Activated CD8-positive, alpha-beta memory T cell treated with anti-CD3 and anti-CD28 coated beads, Interleukin-2, amount 10 ng/mL, durations not matched to agents 7 days and 5 days (primary cell): ENCODE measurements around the gene CCNE1. TPM values are rescaled to one million over a fixed set of nuclear protein-coding genes. Genes with fewer than 3 reads are reported as not detected.
"Not testable (repeated sequence)": the region's sequence is repeated elsewhere in the genome, so short reads cannot be mapped to it uniquely, and the experiment has no call there.

Experiments
- ATAC-seq: fragments of 150-1000 bp; cut with Tn5 transposase; one replicate; pipeline ENCODE4 v1.10.0; 2021; ENCODE audit warnings: moderate library complexity
- CTCF ChIA-PET: fragments of 350-600 bp; sonication (Branson Sonifier 250); formaldehyde crosslinking; loops from one replicate; lab custom pipeline; 2021; ENCODE audit warnings: antibody characterized with exemption; lab: Charles Lee
- DNase-seq: peaks from one replicate; pipeline ENCODE4 v3.0.0-alpha.2; 2020
- H3K27ac Mint-ChIP-seq: one replicate; pipeline ENCODE4 v1.8.0; 2021; ENCODE audit warnings: mild to moderate bottlenecking, mixed read lengths
- H3K27me3 Mint-ChIP-seq: one replicate; pipeline ENCODE4 v1.8.0; 2021; ENCODE audit warnings: mixed read lengths
- H3K36me3 Mint-ChIP-seq: one replicate; pipeline ENCODE4 v1.8.0; 2021; ENCODE audit warnings: mild to moderate bottlenecking, mixed read lengths
- H3K4me1 Mint-ChIP-seq: one replicate; pipeline ENCODE4 v1.8.0; 2021; ENCODE audit warnings: mixed read lengths
- H3K4me3 Mint-ChIP-seq: one replicate; pipeline ENCODE4 v1.8.0; 2021; ENCODE audit warnings: mild to moderate bottlenecking, moderate library complexity, mixed read lengths
- H3K9me3 Mint-ChIP-seq: one replicate; pipeline ENCODE4 v1.8.0; 2022; ENCODE audit warnings: low read depth, mixed read lengths
- total RNA-seq, 2 experiments: library from RNA; stranded (reverse); gene quantifications; one replicate each; pipeline ENCODE4 v1.2.3, GENCODE V29; 2021

Gene CCNE1
- total RNA-seq, 2 experiments from 2014 or later: 27.4 to 28.6 TPM

DNA sequence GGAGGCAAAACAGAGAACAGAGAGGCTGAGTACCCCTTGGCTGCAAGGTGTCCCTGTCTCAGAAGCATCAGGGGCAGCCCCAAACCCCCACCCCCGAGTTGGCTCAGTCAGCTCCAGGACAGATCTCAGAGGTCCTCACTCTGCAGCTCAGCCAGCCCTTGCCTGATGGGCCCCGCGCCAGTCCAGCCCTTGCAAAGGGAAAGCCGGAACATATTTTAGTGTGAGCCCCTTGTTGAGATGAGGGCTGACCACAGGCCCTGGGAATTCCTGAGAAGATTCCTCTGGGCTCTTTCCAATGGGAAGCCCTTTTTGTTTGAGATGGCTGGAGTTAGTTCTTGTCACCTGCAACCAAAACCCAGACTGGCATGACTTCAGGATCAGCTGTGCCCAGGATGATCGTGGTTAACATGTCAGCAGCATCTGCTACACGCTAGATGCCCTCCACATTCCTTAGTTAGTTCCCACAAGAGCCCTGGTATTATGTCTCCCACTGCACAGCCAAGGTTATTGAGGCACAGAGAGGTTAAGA is 33.9 kb upstream of the CCNE1 start:
- DNase-seq: no peak
- no peaks in the 10 kb centered on the region for H3K9me3 Mint-ChIP-seq
- no peaks in the 10 kb centered on the region for H3K4me1 Mint-ChIP-seq
- H3K36me3 Mint-ChIP-seq: no peaks in the 10 kb centered on the region
- peaks cover 6% of the 10 kb centered on the region for H3K27me3 Mint-ChIP-seq
- CTCF ChIA-PET: interaction anchor here (0.8 to 1.2 kb wide), 3 partner anchors 9 to 80 kb away, joined by 3 to 4 read pairs (median 3); no protein-coding TSS in a partner anchor
- no peak overlapping the region for H3K27ac Mint-ChIP-seq
- ATAC-seq: no peak
- H3K4me3 Mint-ChIP-seq: no peak overlapping the region

DNA sequence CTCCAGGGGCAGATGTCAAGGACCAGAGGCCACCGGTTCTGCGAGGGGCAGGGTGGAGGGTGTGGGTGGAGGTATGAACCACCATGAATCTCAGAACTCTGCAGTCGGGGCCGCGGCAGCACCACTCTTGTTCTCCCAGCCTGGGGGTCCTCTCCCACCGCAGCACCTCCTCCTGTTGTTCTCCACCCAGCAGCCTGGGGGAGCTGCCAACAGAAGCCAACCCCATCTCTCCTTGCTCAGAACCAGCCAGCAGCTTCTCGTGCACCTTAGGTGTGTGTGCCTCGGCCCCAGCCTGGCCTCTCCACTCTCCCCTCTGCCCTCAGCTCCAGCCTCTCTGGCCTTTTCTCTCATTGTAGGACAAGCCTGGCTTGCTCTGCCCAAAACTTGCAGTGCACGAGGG is 31.9 kb upstream of the CCNE1 start:
- no peaks in the 10 kb centered on the region for H3K36me3 Mint-ChIP-seq
- no peak overlapping the region for H3K27ac Mint-ChIP-seq
- DNase-seq (no peak), ATAC-seq (no peak)
- H3K4me3 Mint-ChIP-seq: no peak overlapping the region
- H3K4me1 Mint-ChIP-seq: no peaks in the 10 kb centered on the region
- peaks cover 5% of the 10 kb centered on the region for H3K27me3 Mint-ChIP-seq
- CTCF ChIA-PET: interaction anchor here (0.7 to 1.4 kb wide), 4 partner anchors 9 to 124 kb away, joined by 3 to 6 read pairs (median 4); no protein-coding TSS in a partner anchor
- H3K9me3 Mint-ChIP-seq: no peaks in the 10 kb centered on the region

DNA sequence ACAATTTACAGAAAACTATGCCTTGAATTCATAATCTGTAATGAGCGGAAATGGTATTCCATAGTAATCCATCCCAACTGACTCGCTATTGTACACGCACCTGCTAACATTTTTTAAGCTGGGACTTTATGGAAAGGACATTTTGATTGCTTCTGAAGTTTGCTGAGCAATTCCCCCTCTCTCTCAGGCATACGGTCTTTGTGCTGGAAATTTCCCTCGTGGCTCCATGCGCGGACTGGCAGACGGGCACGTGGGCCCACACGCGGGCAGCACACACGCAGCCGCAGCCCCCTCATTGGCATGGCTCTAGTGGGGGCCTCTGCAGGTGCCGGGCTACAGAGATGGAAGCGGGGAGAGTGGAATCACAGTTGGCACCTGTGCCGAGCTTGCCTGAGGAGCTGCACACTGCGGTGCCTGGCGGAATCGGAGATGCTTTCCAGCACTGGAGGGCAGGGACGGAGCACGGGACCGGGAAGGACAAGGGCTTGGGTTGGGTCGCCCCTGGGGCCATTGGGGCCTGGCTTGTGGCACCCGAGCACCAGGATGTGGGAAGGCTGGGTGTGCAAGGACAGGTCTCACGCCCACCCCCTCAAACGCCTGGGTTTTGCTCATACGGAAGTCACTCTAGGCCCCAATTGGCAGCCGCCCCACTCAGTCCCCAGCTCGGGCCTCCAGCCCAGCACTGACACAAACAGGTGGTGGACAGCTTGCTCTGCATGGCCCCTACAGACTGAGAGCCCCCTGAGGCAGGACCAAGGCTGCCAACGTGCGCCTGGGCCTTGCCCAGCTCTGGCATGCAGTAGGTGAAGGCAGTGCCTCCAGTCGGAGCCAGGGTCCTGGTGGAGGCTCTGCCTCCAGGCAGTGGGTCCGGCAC is 30.2 kb upstream of the CCNE1 start:
- Mint-ChIP-seq H3K27ac (no peak overlapping the region), H3K4me1 (peaks cover 3% of the 10 kb centered on the region), H3K9me3 (no peaks in the 10 kb centered on the region), H3K4me3 (no peak overlapping the region), H3K27me3 (peaks cover 5% of the 10 kb centered on the region), H3K36me3 (no peaks in the 10 kb centered on the region)
- DNase-seq: no peak
- ATAC-seq: no peak
- CTCF ChIA-PET: interaction anchor here (0.8 to 1.2 kb wide), 2 partner anchors 12 to 91 kb away, joined by 3 to 4 read pairs; no protein-coding TSS in a partner anchor

DNA sequence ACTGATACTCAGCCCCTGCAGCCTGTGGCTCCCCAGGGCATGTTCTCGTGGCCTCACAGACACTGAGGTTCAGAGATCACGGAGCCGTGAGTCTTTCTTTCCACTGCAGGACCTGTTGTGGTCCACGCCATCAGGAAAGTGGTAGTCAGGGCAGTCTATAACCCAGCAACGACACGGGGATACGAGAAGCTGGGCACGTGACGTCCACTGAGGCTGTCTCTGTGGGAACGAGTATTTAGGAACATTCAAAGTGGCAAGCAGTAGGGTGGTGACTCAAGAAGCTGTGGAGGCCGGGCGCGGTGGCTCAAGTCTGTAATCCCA is 29.6 kb upstream of the CCNE1 start:
- CTCF ChIA-PET: no interaction called here
- Mint-ChIP-seq H3K9me3 (no peaks in the 10 kb centered on the region), H3K4me3 (no peak overlapping the region), H3K4me1 (peaks cover 3% of the 10 kb centered on the region), H3K36me3 (no peaks in the 10 kb centered on the region), H3K27ac (no peak overlapping the region), H3K27me3 (peaks cover 5% of the 10 kb centered on the region)
- DNase-seq: no peak
- ATAC-seq: no peak

DNA sequence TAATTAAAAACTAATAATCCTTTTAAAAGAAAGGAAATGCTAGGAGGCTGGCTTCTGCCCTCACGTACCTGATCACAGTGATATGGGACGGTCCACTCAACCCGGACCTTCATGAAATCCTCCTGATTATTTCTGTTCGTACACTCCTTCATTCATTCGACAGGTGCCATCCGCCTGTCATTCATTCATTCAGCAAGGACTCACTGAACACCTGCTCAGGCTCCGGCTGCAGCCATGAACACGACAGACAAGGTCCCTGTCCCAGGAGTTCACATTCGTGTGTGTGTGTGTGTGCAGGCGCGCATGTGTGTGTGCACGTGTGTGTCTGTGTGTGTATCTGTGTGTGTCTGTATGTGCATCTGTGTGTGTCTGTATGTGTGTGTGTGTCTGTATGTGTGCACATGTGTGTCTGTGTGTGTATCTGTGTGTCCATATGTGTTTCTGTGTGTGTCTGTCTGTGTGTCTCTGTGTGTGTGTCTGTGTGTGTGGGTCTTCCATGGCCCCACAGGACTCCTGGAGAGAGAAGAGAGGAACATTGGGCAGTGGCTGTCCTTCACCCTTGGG is 28.1 kb upstream of the CCNE1 start:
- Mint-ChIP-seq H3K4me1 (peaks cover 3% of the 10 kb centered on the region), H3K27me3 (peaks cover 8% of the 10 kb centered on the region), H3K27ac (no peak overlapping the region), H3K4me3 (no peak overlapping the region), H3K36me3 (no peaks in the 10 kb centered on the region), H3K9me3 (no peaks in the 10 kb centered on the region)
- CTCF ChIA-PET: interaction anchor here (1.4 kb wide), 2 partner anchors 89 to 90 kb away, joined by 3 read pairs; no protein-coding TSS in a partner anchor
- ATAC-seq (no peak), DNase-seq (no peak)

DNA sequence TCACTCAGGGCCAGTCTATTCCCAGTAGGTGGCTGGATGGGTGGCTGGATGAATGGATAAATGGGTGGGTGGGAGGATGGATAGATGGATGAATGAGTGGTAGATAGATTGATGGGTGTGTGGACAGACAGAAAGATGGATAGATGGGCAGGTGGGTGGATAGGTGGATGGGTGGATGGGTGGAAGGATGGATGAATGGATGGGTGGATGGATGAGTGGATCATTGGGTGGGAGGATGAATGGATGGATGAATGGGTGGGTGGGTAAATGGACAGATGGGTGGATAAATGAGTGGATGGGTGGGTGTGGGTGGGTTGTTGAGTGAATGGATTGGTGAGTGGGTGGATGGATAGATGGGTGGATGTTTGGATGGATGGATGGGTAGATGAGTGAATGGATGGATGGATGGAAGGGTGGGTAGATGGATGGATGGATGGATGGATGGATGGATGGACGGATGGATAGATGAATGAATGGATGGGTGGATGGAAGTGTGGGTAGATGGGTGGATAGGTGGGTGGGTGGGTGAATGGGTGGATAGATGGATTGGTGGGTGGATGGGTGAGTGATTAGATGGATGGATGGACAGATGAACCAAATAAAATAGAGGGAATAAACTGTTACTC is 27.1 kb upstream of the CCNE1 start:
- H3K4me3 Mint-ChIP-seq: no peak overlapping the region
- peaks cover 3% of the 10 kb centered on the region for H3K4me1 Mint-ChIP-seq
- no peaks in the 10 kb centered on the region for H3K9me3 Mint-ChIP-seq
- H3K27me3 Mint-ChIP-seq: peaks cover 6% of the 10 kb centered on the region
- H3K27ac Mint-ChIP-seq: no peak overlapping the region
- no peak for ATAC-seq
- DNase-seq: no peak
- CTCF ChIA-PET: interaction anchor here (0.6 to 3.2 kb wide), 3 partner anchors 25 to 699 kb away, joined by 3 to 12 read pairs (median 5); no protein-coding TSS in a partner anchor
- no peaks in the 10 kb centered on the region for H3K36me3 Mint-ChIP-seq

DNA sequence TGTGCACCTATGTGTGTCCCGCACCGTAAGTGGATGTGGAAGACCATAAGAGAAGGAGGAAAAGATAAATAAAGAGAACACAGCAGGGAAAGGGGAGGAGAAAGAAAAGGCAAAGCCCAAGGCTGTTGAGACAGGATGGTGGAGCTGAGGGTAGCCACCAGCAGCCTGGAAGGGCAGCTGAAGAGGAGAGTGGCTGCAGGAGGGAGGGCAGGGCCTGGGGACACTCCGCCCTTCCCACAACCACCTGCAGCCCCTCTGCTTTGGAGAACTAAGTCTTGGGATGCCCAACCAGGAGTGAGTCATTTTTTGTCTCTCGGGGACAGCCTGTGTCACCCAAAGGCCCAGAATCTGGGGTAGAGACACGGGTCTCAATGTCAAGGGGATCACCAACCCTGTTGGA is 26.4 kb upstream of the CCNE1 start:
- no peaks in the 10 kb centered on the region for H3K36me3 Mint-ChIP-seq
- H3K27me3 Mint-ChIP-seq: peaks cover 6% of the 10 kb centered on the region
- H3K9me3 Mint-ChIP-seq: no peaks in the 10 kb centered on the region
- ATAC-seq (no peak), DNase-seq (no peak)
- H3K4me3 Mint-ChIP-seq: no peak overlapping the region
- CTCF ChIA-PET: interaction anchor here (0.6 to 3.2 kb wide), 7 partner anchors 15 to 699 kb away, joined by 3 to 12 read pairs (median 5); no protein-coding TSS in a partner anchor
- H3K4me1 Mint-ChIP-seq: peaks cover 3% of the 10 kb centered on the region
- no peak overlapping the region for H3K27ac Mint-ChIP-seq

DNA sequence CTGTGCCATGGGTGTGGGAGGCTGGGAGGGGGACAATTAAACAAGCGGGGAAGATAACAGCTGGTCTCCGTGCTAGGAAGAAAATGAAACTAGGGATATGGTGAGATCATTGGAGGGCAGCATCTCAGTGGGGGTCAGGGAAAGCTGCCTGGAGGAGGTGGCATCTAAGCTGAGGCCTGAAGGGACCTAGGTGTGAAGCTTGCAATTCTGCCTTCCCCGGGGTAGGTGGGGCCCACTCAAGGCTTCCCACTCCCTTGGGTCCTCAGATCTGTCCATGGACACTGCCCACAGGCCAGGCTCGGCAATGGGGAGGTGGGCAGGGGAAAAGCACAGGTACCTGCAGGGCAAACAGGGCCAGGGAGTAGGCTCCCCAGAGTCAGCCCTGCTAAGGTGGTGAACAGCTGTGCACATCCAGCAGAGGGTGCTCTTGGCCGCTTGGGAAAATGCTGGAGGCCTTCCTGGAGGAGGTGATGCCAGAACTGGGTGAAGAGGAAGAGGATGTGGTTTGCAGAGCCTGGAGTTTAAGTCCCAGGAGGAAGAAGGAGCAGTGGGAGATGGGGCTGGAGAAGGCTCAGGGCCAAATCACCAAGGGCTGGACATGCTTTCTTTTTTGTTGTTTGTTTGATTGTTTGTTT is 25.7 kb upstream of the CCNE1 start:
- Mint-ChIP-seq H3K4me1 (peaks cover 3% of the 10 kb centered on the region), H3K27me3 (peaks cover 4% of the 10 kb centered on the region), H3K4me3 (no peak overlapping the region), H3K9me3 (no peaks in the 10 kb centered on the region), H3K27ac (no peak overlapping the region), H3K36me3 (no peaks in the 10 kb centered on the region)
- DNase-seq (no peak), ATAC-seq (no peak)
- CTCF ChIA-PET: interaction anchor here (0.6 to 3.2 kb wide), 10 partner anchors 14 to 145 kb away, joined by 3 to 12 read pairs (median 5); no protein-coding TSS in a partner anchor

DNA sequence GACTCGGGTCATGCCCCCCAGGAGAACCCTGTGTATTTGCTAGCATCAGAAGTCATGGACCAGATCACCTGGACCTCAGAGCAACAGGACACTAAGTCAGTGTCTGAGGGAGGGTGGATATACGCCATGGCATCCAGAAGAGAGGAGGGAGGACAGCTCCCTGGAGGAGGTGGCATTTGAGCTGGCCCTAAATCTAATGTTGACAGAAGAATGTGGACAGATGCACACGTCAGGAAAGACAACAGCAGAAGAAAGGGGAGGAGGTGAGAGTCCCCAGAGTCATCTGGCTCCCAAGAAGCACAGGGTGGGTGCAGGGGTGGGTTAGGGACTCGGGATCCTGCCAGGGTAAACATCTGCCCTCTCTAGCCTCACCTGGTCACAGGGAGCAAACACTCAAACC is 24.5 kb upstream of the CCNE1 start:
- no peak for DNase-seq
- Mint-ChIP-seq H3K9me3 (no peaks in the 10 kb centered on the region), H3K4me1 (peaks cover 3% of the 10 kb centered on the region), H3K27me3 (peaks cover 3% of the 10 kb centered on the region), H3K36me3 (no peaks in the 10 kb centered on the region), H3K27ac (no peak overlapping the region), H3K4me3 (no peak overlapping the region)
- no peak for ATAC-seq
- CTCF ChIA-PET: interaction anchor here (0.6 to 3.2 kb wide), 7 partner anchors 9 to 119 kb away, joined by 3 to 12 read pairs (median 5); no protein-coding TSS in a partner anchor

DNA sequence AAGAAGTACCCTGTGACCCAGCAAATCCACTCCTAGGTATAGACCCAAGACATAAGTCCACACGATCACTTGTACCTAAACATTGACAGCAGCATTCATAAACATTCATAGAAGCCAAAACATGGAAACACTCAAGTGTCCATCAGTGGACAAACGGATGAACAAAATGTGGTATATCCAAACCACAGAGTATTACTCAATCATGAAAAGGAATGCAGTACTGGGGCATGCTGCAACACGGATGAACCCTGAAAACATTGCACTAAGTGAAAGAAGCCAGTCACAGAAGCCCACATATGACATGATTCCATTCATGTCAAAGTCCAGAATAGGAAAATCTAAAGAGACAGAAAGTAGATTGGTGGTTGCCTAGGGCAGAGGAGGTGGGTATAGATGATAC is 22.8 kb upstream of the CCNE1 start:
- ATAC-seq (no peak), DNase-seq (no peak)
- no peak overlapping the region for H3K4me3 Mint-ChIP-seq
- H3K9me3 Mint-ChIP-seq: no peaks in the 10 kb centered on the region
- peaks cover 9% of the 10 kb centered on the region for H3K4me1 Mint-ChIP-seq
- H3K36me3 Mint-ChIP-seq: no peaks in the 10 kb centered on the region
- no peak overlapping the region for H3K27ac Mint-ChIP-seq
- H3K27me3 Mint-ChIP-seq: peaks cover 3% of the 10 kb centered on the region
- CTCF ChIA-PET: no interaction called here

DNA sequence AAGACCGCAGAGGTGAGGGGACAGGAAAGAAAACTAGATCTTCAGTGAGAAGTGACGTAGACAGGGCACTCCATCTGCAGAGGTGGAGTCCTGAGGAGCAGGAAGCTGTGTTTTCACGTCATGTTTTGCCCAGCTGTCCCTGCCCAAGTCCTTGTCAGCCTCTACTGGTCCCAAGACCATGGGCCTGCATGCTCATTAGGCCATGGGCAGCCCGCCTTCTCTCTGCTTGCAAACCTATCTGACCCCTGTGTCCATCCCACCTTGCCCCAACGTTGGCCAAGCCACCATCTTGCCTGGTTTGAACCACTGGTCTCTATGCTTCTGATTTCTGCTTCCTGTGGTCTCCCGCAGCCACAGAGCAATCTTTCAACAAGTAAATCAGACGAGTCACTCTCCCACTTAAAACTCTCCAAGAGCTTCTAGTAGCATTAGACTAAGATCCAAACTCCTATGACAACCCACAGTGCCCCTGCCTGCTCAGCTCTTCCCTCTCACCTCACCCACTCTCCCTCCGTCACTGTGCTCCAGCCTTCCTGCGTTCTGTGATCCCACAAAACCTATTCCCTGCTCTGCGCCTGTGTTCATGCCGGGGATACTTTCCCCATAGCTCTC is 18.6 kb upstream of the CCNE1 start:
- H3K9me3 Mint-ChIP-seq: no peaks in the 10 kb centered on the region
- ATAC-seq (no peak), DNase-seq (no peak)
- peaks cover 5% of the 10 kb centered on the region for H3K27me3 Mint-ChIP-seq
- H3K4me3 Mint-ChIP-seq: no peak overlapping the region
- no peak overlapping the region for H3K27ac Mint-ChIP-seq
- peaks cover 7% of the 10 kb centered on the region for H3K4me1 Mint-ChIP-seq
- CTCF ChIA-PET: interaction anchor here (1.6 kb wide), 1 partner anchor 65 kb away, joined by 5 read pairs; no protein-coding TSS in a partner anchor
- H3K36me3 Mint-ChIP-seq: no peaks in the 10 kb centered on the region

DNA sequence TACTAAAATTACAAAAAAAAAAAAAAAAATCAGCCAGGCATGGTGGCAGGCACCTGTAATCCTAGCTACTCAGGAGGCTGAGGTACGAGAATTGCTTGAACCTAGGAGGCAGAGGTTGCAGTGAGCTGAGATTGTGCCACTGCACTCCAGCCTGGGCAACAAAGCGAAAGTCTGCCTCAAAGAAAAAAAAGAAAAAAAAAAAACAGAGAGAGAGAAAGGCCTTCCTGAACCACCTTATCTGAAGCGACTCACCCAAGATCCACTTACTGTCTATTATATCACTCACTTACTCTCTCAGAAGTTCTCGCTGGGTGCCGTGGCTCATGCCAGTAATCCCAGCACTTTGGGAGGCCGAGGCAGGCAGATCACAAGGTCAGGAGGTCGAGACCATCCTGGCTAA is 17.3 kb upstream of the CCNE1 start:
- H3K27me3 Mint-ChIP-seq, DNase-seq, H3K36me3 Mint-ChIP-seq, CTCF ChIA-PET, H3K9me3 Mint-ChIP-seq, H3K4me1 Mint-ChIP-seq, ATAC-seq, H3K4me3 Mint-ChIP-seq, H3K27ac Mint-ChIP-seq: not testable (repeated sequence)
